DMS53 treated with DMSO at 0.1 percent for 48 hours (cell line): ENCODE data around the gene GPR12.
A peak's percentile ranks its signal among the peaks of the same experiment; 100 is the strongest.
"Not testable (repeated sequence)": the region's sequence is repeated elsewhere in the genome, so short reads cannot be mapped to it uniquely, and the experiment has no call there.

ENCODE experiments used
- DNase-seq: peaks from one replicate; lab custom pipeline; 2025; ENCODE audit not compliant: unreplicated experiment; lab: John Stamatoyannopoulos, UW

The GPR12 gene

DNA sequence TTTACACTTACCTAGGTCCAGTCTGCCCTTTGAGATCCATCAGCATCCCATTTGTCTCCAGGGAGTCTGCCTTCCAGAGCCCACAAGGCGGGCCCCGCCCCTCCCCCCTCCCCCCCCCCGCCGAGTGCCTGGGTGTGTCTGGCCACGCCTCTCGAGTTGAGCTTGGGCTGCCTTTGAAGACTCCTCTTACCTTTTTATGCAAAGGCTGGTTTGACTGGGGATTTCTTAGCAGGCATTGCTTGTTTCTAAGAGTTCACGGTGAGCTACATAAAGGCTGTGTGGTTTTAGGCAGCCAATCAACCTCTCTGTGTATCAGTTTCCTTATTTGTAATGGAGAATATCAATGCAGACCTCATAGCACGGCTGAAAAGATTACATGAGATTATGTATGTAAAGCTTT, 11.3 kb downstream of the GPR12 start:
- DNase-seq = no peak

GRCh38 chr13:26747706-26748105, 12.9 kb downstream of the GPR12 start:
- DNase-seq = no peak

DNA sequence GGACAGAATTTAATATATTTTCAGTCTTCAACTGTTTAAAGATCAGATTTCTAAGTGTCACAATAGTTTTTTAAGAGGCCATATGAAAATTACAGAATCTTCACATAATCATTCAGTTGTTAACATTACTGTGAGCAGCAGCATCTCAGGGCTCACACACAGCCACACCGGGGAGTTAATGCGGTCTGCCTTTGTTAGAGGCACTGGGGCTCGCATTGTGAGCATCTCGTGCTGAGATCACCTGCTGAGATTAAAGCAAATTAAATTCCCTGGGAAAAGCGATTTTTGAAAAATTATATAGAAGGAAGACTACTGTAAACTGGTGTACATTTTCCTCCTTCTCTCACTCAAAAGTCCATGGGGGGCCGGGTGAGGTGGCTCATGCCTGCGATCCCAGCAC, 16.6 kb downstream of the GPR12 start:
- DNase-seq = no peak

GRCh38 chr13:26742691-26743358, 17.8 kb downstream of the GPR12 start:
- DNase-seq = no peak

GRCh38 chr13:26735677-26736076, 24.9 kb downstream of the GPR12 start:
- DNase-seq = no peak

- DNase-seq = no peak
Measured at GRCh38 chr13:26727633-26728032, 33.0 kb downstream of the GPR12 start.

- DNase-seq = no peak
Measured at GRCh38 chr13:26727122-26727521, 33.5 kb downstream of the GPR12 start.

GRCh38 chr13:26726684-26727083, 33.9 kb downstream of the GPR12 start:
- DNase-seq = no peak

DNA sequence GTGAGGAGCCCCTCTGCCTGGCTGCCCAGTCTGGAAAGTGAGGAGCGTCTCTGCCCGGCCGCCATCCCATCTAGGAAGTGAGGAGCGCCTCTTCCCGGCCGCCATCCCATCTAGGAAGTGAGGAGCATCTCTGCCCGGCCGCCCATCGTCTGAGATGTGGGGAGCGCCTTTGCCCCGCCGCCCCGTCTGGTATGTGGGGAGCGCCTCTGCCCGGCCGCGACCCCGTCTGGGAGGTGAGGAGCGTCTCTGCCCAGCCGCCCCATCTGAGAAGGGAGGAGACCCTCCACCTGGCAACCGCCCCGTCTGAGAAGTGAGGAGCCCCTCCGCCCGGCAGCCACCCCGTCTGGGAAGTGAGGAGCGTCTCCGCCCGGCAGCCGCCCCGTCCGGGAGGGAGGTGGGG, 37.0 kb downstream of the GPR12 start:
- not testable (repeated sequence) for DNase-seq

GRCh38 chr13:26722321-26722720, 38.3 kb downstream of the GPR12 start:
- no peak for DNase-seq

- DNase-seq = no peak
Measured at GRCh38 chr13:26721251-26722121, 39.1 kb downstream of the GPR12 start.

DNA sequence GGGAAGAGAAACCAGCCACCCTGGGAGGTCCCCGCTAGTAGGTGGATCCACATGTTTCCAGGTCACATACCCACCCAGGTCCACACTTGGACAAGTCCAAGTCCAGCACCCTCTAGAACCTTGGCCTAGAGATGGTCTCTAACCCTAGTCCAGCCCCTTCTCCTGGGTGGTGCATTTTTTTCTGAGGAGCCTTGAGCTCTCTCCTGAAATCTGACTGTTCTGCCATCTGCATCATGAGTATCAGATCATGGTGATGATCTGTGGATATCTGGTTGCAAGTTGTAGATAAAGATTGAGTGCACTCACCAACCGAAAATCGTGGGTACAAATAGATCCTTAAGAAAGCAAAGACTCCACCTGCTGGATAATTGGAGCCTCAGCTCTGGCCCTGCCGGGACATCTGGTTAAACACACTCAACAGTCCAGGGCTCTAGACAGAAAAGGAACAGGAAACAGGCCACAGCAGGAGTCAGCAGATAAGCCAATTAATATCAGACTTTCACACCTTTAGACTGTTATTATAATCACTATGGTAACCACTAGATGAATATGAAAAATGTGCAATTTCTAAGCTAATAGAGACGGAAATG, 41.1 kb downstream of the GPR12 start:
- peak; percentile 38 for DNase-seq

DNA sequence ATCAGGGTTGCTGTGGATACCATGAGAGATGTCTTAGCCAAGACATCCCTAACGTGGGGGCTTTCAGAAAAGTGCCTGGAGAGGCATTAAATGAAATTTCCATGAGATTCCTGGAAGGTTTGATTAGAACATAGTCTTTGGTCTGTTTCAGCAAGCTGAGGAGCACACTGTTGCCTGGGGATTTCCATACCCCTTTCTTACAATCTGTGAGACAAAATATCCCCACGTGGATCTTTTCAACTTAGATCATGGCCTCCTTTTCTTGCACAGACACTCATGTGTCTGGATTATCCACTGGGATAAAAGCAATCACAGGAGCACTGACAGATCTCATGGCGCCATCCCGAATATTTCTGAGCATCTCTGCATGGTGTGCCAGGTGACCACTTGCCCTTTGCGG, 41.7 kb downstream of the GPR12 start:
- no peak for DNase-seq

- no peak for DNase-seq
Measured at GRCh38 chr13:26718146-26718545, 42.4 kb downstream of the GPR12 start.

- no peak for DNase-seq
Measured at GRCh38 chr13:26716984-26717383, 43.6 kb downstream of the GPR12 start.

- no peak for DNase-seq
Measured at GRCh38 chr13:26713341-26713740, 47.2 kb downstream of the GPR12 start.

GRCh38 chr13:26711211-26711610, 49.4 kb downstream of the GPR12 start:
- DNase-seq = no peak

- no peak for DNase-seq
Measured at GRCh38 chr13:26710166-26710565, 50.4 kb downstream of the GPR12 start.

GRCh38 chr13:26709461-26709860, 51.1 kb downstream of the GPR12 start:
- DNase-seq = no peak

DNA sequence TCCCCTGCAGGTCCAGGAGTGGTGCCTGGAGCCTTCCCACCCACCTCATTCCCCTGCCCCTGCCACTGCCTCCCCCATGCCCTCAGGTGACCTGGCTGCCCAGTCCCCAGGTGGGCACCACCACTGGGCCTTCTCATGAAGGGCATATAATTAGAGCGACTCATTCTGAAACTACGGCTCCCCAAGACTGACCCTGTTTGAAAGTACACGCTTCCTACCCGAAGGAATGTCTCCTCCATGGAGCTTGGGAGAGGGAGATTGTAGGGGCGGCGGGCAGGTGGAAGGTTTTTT, 52.6 kb downstream of the GPR12 start:
- no peak for DNase-seq

GRCh38 chr13:26707122-26708006, 53.2 kb downstream of the GPR12 start:
- DNase-seq = peak; percentile 69
